OCI-LY3 (cell line): ENCODE results near the gene TMPRSS13.

Experiments used
- CTCF ChIP-seq: fragments of 200-600, 300-600 bp; sonication (generic); IDR thresholded peaks from 2 replicates; pipeline ENCODE4 v1.5.1; 2014; ENCODE audit warnings: antibody characterized with exemption, low read length, low read depth
- EZH2phosphoT487 ChIP-seq: fragments of 200-600 bp; shearing (Covaris generic); IDR thresholded peaks from 2 replicates; pipeline ENCODE4 v1.6.1; 2018; ENCODE audit warnings: antibody characterized with exemption, mixed run types, low read depth

GRCh38 chr11:117973503-117973860, 44.3 kb upstream of the TMPRSS13 start:
- TF ChIP-seq CTCF (no peak), EZH2phosphoT487 (no peak)
